GM18508 (cell line): Measurements from ENCODE around the gene NEK5.
"Not testable (repeated sequence)": the region's sequence is repeated elsewhere in the genome, so short reads cannot be mapped to it uniquely, and the experiment has no call there.

Experiments used
- ATAC-seq: cut with Tn5 transposase; IDR thresholded peaks from one replicate; pipeline ENCODE4 v1.9.1; 2021; ENCODE audit warnings: moderate number of reproducible peaks; ENCODE audit not compliant: insufficient read depth, unreplicated experiment

NEK5 gene

GRCh38 chr13:52141299-52141698 lies 12.4 kb upstream of the NEK5 start:
- no peak for ATAC-seq

GRCh38 chr13:52137489-52137888 lies 8.6 kb upstream of the NEK5 start:
- no peak for ATAC-seq

DNA sequence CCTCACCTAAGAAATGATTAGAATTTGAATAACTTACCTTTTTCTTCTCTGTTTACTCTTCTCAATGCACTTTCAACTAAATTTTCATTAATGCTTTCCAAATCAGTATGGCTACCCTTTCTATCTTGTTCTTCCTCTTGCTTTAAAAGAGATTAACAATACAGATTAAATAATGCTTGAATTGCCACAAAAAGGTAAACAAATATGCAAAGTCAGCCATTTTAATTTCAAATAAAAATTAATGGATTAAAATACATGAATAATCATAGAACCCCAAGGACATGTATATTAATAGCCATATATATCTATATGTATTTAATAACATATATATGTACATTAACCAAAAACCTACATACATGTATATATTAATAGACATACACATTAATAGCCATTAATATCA lies 7.9 kb upstream of the NEK5 start:
- no peak for ATAC-seq

GRCh38 chr13:52130641-52131040 lies 1.8 kb upstream of the NEK5 start:
- ATAC-seq = no peak

DNA sequence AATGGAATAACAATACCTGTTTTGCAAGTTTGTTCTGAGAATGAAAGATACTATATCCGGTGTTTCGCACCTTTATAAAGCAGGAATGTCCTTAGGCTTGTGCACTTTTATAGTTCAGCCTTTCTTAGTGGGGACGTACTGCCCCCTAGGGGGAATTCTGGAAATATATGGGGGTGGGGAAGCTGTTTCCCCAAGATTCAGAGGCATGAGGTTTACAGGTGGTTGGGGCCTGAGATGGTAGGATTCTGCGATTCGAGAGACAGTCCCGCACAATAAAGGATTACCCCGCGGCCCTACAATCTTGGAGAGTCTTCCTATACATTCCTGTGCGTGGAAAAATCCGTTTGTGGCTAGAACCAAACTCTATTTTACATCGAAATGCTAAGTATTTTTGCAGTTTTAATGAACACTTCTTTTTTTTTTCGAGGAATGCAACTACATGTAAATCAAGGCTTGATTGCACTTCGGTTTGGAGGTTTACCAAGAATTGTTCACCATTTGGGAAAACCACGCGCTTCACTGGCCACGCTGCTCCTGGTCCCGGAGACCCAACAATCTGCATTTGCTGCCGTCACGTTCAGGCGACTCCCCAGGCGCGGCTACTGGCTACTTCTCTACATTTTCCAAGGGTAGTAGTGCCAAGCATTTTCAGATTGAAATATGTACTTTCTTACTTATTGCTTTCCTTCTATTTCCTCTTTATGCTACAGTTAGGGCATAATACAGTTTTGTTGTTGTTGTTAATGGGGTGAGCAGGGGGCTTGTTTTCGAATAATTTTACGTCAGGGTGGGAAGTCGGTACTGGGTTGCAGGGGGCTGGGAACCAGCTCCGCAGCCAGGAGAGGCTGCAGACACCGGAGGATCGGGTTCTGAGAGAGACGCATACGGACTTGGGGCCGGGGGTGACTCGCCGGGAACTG lies 830 bp downstream of the NEK5 start:
- ATAC-seq = no peak

- ATAC-seq = no peak
These were observed 1.5 kb downstream of the NEK5 start for GRCh38 chr13:52127378-52127777.

GRCh38 chr13:52125547-52125946 lies 3.3 kb downstream of the NEK5 start:
- ATAC-seq = no peak

DNA sequence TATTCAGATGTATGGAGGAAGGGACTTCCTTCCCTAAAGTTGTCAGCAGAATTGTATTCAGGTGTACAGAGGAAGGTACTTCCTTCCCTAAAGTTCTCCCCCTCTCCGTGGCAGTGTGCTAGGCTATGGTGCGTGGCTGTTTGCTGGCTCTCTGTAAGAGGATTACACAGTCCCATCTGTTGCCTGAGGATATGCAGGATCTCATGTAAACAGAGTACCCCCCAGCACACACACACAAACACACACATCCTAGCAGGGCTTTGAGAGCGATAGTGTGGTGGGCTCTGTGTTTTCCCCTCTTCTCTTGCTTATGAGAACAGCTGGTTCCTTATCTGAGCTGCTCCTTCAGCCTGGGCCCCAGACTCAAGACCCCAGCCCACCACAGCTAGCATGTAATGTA lies 10.3 kb downstream of the NEK5 start:
- ATAC-seq = no peak

- no peak for ATAC-seq
These were observed 10.8 kb downstream of the NEK5 start for GRCh38 chr13:52118095-52118494.

- no peak for ATAC-seq
These were observed 16.3 kb downstream of the NEK5 start for GRCh38 chr13:52112591-52112990.

DNA sequence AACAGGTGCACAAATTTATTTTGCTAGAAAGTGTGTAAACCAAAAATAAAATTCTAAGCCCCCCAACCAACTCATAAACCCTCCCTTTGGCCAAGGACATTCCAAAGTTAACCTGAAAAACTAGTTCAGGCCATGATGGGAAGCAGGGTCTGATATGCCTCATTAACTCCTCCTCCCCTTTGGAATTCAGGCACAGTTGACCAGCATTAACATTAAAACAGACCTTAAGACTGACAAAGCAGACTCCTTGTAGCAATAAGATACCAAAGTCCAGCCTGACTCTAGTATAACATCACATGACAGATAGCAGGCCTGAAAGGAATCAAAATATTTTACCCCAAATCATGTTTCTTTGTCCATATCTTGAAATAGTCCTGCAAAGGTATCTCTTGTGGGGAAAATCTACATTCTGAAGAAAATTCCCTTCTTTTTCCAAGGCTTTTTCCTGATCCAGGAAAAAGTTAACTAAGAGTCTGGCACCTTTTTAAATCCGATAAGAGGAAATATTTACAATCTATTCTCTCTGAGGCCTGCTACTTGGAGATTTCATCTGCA lies 19.7 kb downstream of the NEK5 start:
- no peak for ATAC-seq

DNA sequence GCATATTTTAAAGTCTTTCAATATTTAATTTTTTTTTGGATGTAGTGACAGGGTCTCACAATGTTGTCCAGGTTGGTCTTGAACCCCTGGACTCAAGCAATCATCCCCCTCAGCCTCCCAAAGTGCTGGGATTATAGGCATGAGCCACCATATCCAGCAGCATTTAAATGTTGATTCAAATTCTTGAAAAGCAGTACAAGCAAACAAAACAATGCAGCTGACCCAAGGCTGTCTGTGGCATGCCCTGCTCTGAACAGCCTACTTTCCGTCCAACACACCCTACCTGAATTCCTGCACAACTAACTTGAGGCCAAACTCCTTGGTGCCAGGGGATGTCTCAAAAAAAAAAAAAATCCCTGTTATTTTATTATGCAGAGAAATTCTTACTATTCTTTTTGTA lies 23.0 kb downstream of the NEK5 start:
- no peak for ATAC-seq

- ATAC-seq = no peak
These were observed 24.2 kb downstream of the NEK5 start for GRCh38 chr13:52104624-52105023.

DNA sequence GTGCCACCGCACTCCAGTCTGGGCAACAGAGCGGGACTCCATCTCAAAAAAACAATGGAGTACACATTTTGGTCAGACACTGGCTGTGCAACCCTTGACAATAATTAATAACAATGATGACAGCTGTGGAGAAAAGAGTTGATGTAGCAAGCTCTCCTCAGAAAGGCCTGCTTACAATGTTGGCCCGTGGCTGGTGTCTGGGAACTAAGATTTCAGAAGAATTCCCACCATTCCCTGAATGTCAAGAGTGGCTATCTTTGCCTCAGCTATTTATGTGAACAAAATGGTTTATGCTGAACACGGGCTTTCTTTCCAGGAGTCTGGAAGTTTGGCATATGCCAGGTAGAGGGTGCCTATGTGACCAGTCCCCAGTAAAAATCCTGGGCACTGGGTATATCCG lies 25.5 kb downstream of the NEK5 start:
- ATAC-seq = no peak

DNA sequence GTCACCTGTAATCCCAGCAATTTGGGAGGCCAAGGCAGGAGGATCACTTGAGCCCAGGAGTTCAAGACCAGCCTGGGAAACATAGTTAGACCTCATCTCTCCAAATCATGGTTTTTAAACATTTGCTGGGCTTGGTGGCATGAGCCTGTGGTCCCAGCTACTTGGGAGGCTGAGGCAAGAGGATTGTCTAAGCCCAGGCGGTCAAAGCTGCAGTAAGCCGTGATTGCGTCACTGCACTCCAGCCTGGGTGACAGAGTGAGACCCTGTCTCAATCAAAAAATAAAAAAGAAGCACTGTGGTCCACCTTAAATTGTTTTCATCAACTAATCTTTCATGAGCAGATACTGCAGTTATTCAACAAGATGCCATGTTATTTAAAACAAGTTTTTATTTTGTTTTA lies 26.4 kb downstream of the NEK5 start:
- not testable (repeated sequence) for ATAC-seq

GRCh38 chr13:52097197-52097596 lies 31.7 kb downstream of the NEK5 start:
- no peak for ATAC-seq

GRCh38 chr13:52096748-52097147 lies 32.1 kb downstream of the NEK5 start:
- no peak for ATAC-seq

DNA sequence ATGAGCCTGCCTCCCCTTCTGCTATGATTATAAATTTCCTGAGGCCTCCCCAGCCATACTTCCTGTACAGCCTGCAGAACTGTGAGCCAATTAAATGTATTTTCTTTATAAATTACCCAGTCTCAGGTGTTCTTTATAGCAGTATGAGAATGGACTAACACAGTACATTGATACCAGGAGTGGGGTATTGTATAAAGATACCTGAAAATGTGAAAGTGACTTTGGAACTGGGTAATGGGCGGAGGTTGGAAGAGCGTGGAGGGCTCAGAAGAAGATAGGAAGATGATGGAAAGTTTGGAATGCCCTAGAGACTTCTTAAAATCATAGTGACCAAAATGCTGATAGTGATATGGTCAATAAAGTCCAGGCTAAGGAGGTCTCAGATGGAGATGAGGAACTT lies 32.8 kb downstream of the NEK5 start:
- ATAC-seq = no peak

GRCh38 chr13:52092087-52092486 lies 36.8 kb downstream of the NEK5 start:
- no peak for ATAC-seq

DNA sequence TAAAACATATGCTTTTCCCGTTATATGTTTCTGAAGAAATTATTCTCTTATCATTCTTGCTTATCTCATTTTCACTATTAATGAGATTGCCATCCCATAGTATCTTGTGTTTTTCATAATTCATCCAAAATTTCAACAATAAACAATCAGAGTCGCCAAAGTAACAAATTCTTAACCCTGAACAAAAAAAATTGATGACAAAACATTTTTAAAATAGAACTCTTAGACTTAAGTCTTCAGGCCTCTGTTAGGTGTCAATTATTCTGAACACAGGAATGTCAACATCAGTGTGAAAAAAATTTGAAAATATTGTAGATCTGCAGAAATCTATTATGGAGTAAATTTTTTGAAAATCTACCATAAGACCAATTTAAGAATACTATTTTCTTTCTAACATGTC lies 37.4 kb downstream of the NEK5 start:
- no peak for ATAC-seq

- no peak for ATAC-seq
These were observed 43.5 kb downstream of the NEK5 start for GRCh38 chr13:52085421-52085820.

DNA sequence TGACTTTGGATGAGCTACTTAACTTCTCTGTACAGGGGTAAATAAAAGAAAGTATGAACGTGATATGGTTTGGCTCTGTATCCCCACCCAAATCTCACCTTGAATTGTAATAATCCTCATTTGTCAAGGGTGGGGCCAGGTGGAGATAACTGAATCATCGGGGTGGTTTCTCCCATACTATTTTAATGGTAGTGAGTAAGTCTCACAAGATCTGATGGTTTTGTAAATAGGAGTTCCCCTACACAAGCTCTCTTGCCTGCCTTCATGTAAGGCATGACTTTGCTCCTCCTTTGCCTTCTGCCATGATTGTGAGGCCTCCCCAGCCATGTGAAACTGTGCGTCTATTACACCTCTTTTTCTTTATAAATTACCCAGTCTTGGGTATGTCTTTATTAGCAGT lies 43.9 kb downstream of the NEK5 start:
- ATAC-seq = not testable (repeated sequence)
